ENCODE results near the gene DIDO1. TPM values are rescaled to one million over a fixed set of nuclear protein-coding genes. Genes with fewer than 3 reads are reported as not detected.

Gene DIDO1
- polyA plus RNA-seq, 2 of the 4 experiments (the other 2 are of a cell fraction): 12.6 to 14.8 TPM

DNA sequence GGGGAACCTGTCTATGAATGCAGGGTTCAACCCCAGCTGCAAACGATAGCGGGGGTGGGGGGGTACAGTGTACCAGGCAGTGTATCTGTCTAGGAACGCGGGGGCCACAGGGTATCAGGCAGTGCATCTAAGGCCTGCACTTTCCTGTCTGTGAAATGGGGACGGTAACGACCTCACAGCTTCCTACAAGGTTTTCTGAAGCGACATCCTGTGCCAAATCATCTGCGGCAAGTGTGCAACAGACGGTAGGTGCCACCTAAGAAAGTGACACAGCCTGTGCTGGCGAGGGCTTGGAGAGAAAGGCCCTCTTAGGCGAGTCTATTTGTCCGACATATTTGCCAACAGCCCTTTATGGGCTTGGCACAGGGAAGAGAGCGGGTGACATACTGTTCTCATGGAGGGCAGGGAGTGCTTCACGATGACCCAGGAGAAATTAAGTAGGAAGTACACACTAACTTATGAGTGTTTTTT, 3.8 kb downstream of the DIDO1 start:
- CTCF ChIA-PET: interaction anchor here (1.1 to 22.6 kb wide), 6 partner anchors 13 to 50 kb away, joined by 3 to 368 read pairs (median 3); no protein-coding TSS in a partner anchor
- 85% methylated on average over 12 of the region's 14 CpGs for WGBS (ENCODE audit: missing lambda C conversion rate)

DNA sequence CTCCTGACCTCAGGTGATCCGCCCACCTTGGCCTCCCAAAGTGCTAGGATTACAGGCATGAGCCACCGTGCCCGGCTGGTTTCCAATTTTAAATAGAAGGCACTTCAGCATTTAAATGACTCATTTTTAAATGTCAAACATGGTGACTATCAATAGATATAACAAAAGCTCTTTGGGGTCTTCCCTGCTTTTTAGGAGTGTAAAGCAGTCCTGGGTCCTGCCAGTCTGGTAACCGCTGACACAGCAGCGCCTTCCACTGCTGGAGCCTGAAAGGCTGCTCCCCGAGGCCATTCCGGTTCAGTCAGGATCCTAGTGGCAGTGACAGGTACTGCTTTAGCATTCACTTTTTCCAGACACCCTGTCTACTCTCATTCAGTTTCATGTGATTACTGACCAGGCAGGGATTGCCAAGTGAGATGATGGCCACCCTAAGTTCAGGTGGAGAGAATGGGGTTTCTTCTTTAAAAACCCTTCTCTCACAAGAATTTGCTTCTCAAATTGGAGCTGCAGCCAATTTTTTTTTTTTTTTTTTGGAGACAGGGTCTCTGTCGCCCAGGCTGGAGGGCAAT, 5.1 kb downstream of the DIDO1 start:
- DNase-seq (ENCODE audit: low read depth in 1 of 2, low spot score in 1 of 2): peak; percentile 77 to 82
- Histone ChIP-seq H3K4me1 (peaks cover 69% of the 10 kb centered on the region), H3K9me3 (no peaks in the 10 kb centered on the region), H3K27ac (no peak overlapping the region), H3K4me3 (no peak overlapping the region), H3K4me2 (peak overlapping the region; percentile 23; the same call in 2 of the 3 replicates)
- ATAC-seq: peak; percentile 72 to 83
- WGBS (ENCODE audit: missing lambda C conversion rate): 44% methylated on average over 8 of the region's 8 CpGs
- POLR2A ChIA-PET: no interaction called here
- CTCF ChIA-PET: interaction anchor here (0.6 to 22.6 kb wide), 12 partner anchors 13 to 66 kb away, joined by 3 to 368 read pairs (median 4); no protein-coding TSS in a partner anchor
- TF ChIP-seq CTCF (IDR thresholded peaks at IDR 0.05) (no peak; the same call in 1 of the 3 replicates), RFX5 (IDR thresholded peaks at IDR 0.05) (0 out of 2 replicates have a peak, but pooled peaks have one; percentile 57), MAZ (IDR thresholded peaks at IDR 0.05; ENCODE audit: borderline replicate concordance, low read depth, low read length) (no peak), MAFK (IDR thresholded peaks at IDR 0.05; ENCODE audit: partially characterized antibody) (peak; percentile 96)
- no peak for FAIRE-seq

More for the DNA sequence above, 3.8 kb downstream of the DIDO1 start:
- Histone ChIP-seq H3K27ac (peak overlapping the region in 1 of 2 experiments; percentile 71; a peak in 1 of 6 replicates), H3K4me1 (peaks cover 61% of the 10 kb centered on the region), H3K4me3 (no peak overlapping the region), H3K4me2 (peak overlapping the region; percentile 93; the same call in 2 of the 3 replicates), H3K9me3 (no peaks in the 10 kb centered on the region)
- ATAC-seq: no peak
- no peak for DNase-seq (ENCODE audit: low read depth in 1 of 2, low spot score in 1 of 2)
- no peak for FAIRE-seq
- POLR2A ChIA-PET: no interaction called here
- TF ChIP-seq KDM1A (IDR thresholded peaks at IDR 0.05; ENCODE audit: low read depth): peak; percentile 46; the same call in 1 of the 2 replicates
- TF ChIP-seq CHD4 (IDR thresholded peaks at IDR 0.05; ENCODE audit: borderline replicate concordance): no peak

- H3K4me1 ChIP-seq: peaks cover 79% of the 10 kb centered on the region
- CTCF ChIA-PET: interaction anchor here (0.9 to 22.6 kb wide), 6 partner anchors 15 to 53 kb away, joined by 3 to 368 read pairs (median 4); no protein-coding TSS in a partner anchor
- no peaks in the 10 kb centered on the region for H3K9me3 ChIP-seq
- DNase-seq (ENCODE audit: low read depth in 1 of 2, low spot score in 1 of 2) (no peak), ATAC-seq (no peak), FAIRE-seq (no peak)
- 78% methylated on average over 10 of the region's 10 CpGs for WGBS (ENCODE audit: missing lambda C conversion rate)
- POLR2A ChIA-PET: interaction anchor here (0.5 kb wide), 1 partner anchor 170 kb away, joined by 8 read pairs; no protein-coding TSS in a partner anchor
- no peak overlapping the region for H3K4me2 ChIP-seq
- no peak overlapping the region for H3K27ac ChIP-seq
- H3K4me3 ChIP-seq: no peak overlapping the region
- TF ChIP-seq CBX2 (IDR thresholded peaks at IDR 0.05; ENCODE audit: borderline replicate concordance, low read depth) (no peak), JUNB (IDR thresholded peaks at IDR 0.05) (no peak), MYC (IDR thresholded peaks at IDR 0.05; ENCODE audit: borderline replicate concordance, low read length) (no peak), EHF (CRISPR knock-in tag; IDR thresholded peaks at IDR 0.05) (no peak), BCL3 (IDR thresholded peaks at IDR 0.05) (no peak), E2F6 (IDR thresholded peaks at IDR 0.05; ENCODE audit: borderline replicate concordance, low read depth) (no peak), POLR2A (IDR thresholded peaks at IDR 0.05; ENCODE audit: low read length) (no peak), CHD4 (IDR thresholded peaks at IDR 0.05; ENCODE audit: borderline replicate concordance) (no peak), CEBPB (IDR thresholded peaks at IDR 0.05) (no peak), RFX5 (IDR thresholded peaks at IDR 0.05) (no peak), TP53 (CRISPR knock-in tag; IDR thresholded peaks at IDR 0.05) (no peak), CTCF (IDR thresholded peaks at IDR 0.05) (no peak), EHMT2 (IDR thresholded peaks at IDR 0.05; ENCODE audit: low read depth) (no peak), CHD2 (IDR thresholded peaks at IDR 0.05; ENCODE audit: low read length, partially characterized antibody) (no peak), BHLHE40 (IDR thresholded peaks at IDR 0.05; ENCODE audit: low read depth, low read length) (no peak), HDAC2 (IDR thresholded peaks at IDR 0.05) (no peak), HEYL (CRISPR knock-in tag; IDR thresholded peaks at IDR 0.05) (no peak), NPAS2 (CRISPR knock-in tag; IDR thresholded peaks at IDR 0.05; ENCODE audit: borderline replicate concordance) (no peak)
- TF ChIP-seq, protein P1, sequence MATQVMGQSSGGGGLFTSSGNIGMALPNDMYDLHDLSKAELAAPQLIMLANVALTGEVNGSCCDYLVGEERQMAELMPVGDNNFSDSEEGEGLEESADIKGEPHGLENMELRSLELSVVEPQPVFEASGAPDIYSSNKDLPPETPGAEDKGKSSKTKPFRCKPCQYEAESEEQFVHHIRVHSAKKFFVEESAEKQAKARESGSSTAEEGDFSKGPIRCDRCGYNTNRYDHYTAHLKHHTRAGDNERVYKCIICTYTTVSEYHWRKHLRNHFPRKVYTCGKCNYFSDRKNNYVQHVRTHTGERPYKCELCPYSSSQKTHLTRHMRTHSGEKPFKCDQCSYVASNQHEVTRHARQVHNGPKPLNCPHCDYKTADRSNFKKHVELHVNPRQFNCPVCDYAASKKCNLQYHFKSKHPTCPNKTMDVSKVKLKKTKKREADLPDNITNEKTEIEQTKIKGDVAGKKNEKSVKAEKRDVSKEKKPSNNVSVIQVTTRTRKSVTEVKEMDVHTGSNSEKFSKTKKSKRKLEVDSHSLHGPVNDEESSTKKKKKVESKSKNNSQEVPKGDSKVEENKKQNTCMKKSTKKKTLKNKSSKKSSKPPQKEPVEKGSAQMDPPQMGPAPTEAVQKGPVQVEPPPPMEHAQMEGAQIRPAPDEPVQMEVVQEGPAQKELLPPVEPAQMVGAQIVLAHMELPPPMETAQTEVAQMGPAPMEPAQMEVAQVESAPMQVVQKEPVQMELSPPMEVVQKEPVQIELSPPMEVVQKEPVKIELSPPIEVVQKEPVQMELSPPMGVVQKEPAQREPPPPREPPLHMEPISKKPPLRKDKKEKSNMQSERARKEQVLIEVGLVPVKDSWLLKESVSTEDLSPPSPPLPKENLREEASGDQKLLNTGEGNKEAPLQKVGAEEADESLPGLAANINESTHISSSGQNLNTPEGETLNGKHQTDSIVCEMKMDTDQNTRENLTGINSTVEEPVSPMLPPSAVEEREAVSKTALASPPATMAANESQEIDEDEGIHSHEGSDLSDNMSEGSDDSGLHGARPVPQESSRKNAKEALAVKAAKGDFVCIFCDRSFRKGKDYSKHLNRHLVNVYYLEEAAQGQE (IDR thresholded peaks at IDR 0.05): no peak
Observed at GRCh38 chr20:62920039-62920645, 6.2 kb downstream of the DIDO1 start.

Measured in A549 (cell line).